ENCODE data around the gene NFIB.

The NFIB gene

DNA sequence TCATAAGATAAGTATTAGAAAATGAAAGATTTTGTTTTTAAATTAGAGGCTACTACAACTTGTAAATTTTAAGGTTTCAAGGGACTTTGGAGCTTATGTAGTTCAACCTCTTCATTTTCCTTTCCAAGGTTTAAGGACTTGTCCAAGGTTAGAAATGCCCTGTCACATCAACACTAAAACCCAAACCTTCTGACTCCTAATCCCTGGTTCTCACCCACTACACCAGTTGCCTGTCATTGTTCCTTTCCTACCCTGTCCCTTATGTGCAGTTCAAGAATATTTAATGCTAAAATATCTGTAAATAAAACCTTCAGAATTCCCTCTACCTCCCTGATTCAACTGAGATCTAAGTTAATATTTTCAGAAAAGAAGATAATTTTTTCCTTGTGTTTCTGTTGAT is 206.4 kb downstream of the NFIB start:
- no peak for DNase-seq (ENCODE audit: low read depth, low spot score)
- H3K4me3 ChIP-seq (ENCODE audit: low read length), result no peak overlapping the region

GRCh38 chr9:14106699-14107098 is 207.2 kb downstream of the NFIB start:
- H3K4me3 ChIP-seq (ENCODE audit: low read length), result no peak overlapping the region
- no peak for DNase-seq (ENCODE audit: low read depth, low spot score)

- DNase-seq (ENCODE audit: low read depth, low spot score), result no peak
- H3K4me3 ChIP-seq (ENCODE audit: low read length), result no peak overlapping the region
Measured at GRCh38 chr9:14104496-14104895, 209.4 kb downstream of the NFIB start.

DNA sequence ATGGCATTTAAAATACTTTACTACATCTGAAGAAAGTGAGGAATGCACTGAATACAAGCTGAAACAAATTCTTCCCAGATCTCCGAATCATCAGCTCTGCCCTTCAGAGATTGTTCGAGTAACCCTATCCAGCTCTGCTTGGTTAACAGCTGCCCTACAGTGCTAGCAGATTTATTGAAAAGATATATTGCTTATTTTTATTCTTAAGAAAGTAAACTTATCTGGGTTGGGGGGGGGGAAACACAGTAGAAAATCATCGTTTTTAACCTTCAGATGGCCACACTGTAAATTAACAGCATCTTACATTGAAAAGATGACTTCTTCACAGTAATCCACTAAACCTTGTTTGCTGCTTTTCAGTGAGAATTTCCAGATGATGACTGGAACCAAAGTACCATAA is 210.8 kb downstream of the NFIB start:
- H3K4me3 ChIP-seq (ENCODE audit: low read length), result no peak overlapping the region
- no peak for DNase-seq (ENCODE audit: low read depth, low spot score)

- no peak overlapping the region for H3K4me3 ChIP-seq (ENCODE audit: low read length)
- no peak for DNase-seq (ENCODE audit: low read depth, low spot score)
Measured at GRCh38 chr9:14099737-14100136, 214.2 kb downstream of the NFIB start.

DNA sequence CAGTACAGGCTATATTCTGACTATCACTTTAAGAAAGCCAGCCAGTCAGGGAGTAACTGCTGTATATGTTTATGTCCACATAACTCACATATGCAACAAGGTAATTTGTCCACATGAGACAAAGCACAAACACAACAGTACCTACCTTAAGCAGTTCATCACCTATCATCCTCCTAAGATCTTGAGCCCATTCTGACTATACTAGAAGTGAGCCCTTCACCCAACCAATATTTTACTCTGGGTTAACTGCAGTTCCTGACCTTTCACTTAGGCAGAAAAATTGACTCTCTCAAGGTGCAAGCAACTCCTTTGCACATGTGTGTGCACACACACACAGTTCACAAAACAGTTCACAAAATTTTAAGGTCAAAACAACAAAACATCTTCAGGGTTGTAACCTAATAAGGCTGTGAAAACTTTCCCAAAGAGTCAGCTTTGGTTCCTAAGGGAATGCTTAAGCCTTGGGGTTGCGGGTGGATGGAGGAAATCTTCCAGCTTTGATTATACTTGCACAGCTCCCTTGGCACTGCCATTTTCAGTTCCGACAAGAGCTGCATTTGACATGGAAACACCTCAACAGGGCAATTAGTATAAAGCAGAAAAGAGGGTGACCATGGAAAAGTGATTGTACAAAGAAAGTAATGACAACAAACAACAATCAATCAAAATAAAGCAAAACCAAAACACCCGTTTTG is 215.3 kb downstream of the NFIB start:
- no peak overlapping the region for H3K4me3 ChIP-seq (ENCODE audit: low read length)
- DNase-seq (ENCODE audit: low read depth, low spot score), result no peak

GRCh38 chr9:14097666-14098415 is 216.1 kb downstream of the NFIB start:
- no peak for DNase-seq (ENCODE audit: low read depth, low spot score)
- no peak overlapping the region for H3K4me3 ChIP-seq (ENCODE audit: low read length)

- no peak for DNase-seq (ENCODE audit: low read depth, low spot score)
Measured at GRCh38 chr9:14097215-14097614, 216.7 kb downstream of the NFIB start.

GRCh38 chr9:14096258-14096922 is 217.6 kb downstream of the NFIB start:
- no peak for DNase-seq (ENCODE audit: low read depth, low spot score)
- no peak overlapping the region for H3K4me3 ChIP-seq (ENCODE audit: low read length)

More at GRCh38 chr9:14097215-14097614, 216.7 kb downstream of the NFIB start:
- no peak overlapping the region for H3K4me3 ChIP-seq (ENCODE audit: low read length)

DNA sequence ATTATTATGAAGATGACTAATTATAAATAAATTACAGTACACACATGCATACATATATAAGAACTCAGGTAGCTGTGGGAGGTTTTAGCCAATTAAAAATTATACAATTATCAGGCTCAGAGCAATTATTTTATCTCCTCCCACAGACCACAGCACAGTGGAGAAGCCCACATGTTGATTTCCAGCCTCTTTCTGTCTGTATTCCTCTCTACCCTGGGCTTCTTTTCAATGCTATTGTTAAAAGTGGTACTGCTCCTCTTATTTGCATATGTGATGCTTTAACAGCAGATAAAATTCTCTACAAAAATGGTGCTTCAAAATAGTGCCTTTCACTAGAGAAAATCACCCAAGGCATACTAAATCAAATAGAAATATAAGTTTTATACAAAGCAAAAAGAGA is 218.7 kb downstream of the NFIB start:
- DNase-seq (ENCODE audit: low read depth, low spot score), result no peak
- H3K4me3 ChIP-seq (ENCODE audit: low read length), result no peak overlapping the region

DNA sequence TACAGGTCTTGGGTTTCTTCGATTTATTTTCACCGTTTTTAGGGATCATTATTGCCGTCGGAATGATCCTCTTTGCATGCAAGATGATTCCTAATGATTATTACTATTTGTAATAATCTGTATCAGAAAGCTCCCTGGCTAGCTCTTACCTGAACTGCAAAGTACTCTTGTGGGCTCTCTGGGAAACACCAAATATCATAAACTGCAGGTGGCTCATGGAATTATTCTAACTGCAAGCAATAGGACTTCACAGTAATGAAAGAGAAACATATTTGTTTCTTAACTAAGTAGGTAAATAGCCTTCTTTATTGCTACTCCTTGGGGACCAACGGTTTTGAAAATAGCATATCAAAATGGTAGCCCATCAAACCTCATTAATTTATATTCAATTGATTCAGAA is 219.4 kb downstream of the NFIB start:
- no peak overlapping the region for H3K4me3 ChIP-seq (ENCODE audit: low read length)
- no peak for DNase-seq (ENCODE audit: low read depth, low spot score)

DNA sequence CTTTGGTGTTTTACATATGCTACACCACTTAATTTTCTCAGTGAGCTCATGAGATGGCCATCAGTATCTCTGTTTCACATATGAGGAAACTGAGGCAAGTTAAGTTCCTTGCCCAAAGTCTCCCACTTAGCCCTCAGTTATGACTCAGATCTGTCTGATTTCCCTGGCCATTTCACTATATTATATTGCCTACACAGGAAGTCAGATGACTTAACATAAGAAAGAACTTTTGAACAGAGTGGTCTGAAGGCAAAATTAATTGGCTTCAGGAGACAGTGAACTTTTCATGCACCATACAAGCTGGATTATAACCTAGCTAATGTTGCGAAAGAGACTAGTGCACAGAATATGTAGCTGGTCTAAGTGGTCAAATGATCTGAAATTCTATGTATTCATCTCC is 221.6 kb downstream of the NFIB start:
- DNase-seq (ENCODE audit: low read depth, low spot score), result no peak

GRCh38 chr9:14089051-14089803 is 224.7 kb downstream of the NFIB start:
- no peak overlapping the region for H3K4me3 ChIP-seq (ENCODE audit: low read length)
- no peak for DNase-seq (ENCODE audit: low read depth, low spot score)

More for the DNA sequence above, 221.6 kb downstream of the NFIB start:
- no peak overlapping the region for H3K4me3 ChIP-seq (ENCODE audit: low read length)

DNA sequence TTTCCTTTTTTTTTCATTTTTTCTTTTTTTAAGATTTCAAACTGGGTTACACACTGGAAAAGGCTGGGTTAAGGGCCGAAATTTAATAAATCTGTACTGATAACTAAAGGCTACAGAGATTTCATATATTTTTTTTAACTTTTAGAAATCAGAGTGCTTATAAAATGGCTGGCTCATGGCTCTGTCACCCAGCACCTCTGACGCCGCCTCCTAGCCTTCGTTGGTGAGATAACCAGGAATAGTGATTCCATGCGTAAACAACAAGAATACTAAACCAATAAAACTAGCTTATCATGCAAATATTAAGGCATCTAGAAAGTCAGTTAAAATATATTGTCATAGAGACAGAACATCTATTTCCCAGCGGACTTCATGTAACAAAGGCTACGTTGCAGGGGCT is 226.4 kb downstream of the NFIB start:
- no peak overlapping the region for H3K4me3 ChIP-seq (ENCODE audit: low read length)
- DNase-seq (ENCODE audit: low read depth, low spot score), result no peak

- DNase-seq (ENCODE audit: low read depth, low spot score), result no peak
- H3K4me3 ChIP-seq (ENCODE audit: low read length), result no peak overlapping the region
Measured at GRCh38 chr9:14086495-14086894, 227.4 kb downstream of the NFIB start.

- no peak for DNase-seq (ENCODE audit: low read depth, low spot score)
- no peak overlapping the region for H3K4me3 ChIP-seq (ENCODE audit: low read length)
Measured at GRCh38 chr9:14085810-14086209, 228.1 kb downstream of the NFIB start.

- no peak for DNase-seq (ENCODE audit: low read depth, low spot score)
- H3K4me3 ChIP-seq (ENCODE audit: low read length), result no peak overlapping the region
Measured at GRCh38 chr9:14084867-14085266, 229.1 kb downstream of the NFIB start.

DNA sequence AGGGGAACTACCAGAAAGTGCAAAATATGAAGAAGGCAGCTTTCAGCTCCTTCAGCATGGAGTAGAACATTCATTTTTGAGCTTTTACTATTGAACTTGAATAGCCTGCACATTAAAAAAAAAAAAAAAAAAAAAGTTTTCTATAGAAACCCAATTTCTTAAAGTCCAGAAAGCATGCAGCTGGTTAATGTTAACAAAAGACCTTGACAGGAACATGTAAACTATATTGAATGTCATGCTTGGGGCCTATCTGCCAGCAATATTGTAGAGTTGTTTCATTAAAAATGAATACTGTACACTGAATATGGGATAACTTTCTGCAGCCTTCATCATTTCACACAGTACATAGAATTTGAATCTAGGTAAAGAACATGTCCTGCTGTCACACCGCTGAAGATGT is 230.6 kb downstream of the NFIB start:
- no peak for DNase-seq (ENCODE audit: low read depth, low spot score)
- no peak overlapping the region for H3K4me3 ChIP-seq (ENCODE audit: low read length)

- no peak for DNase-seq (ENCODE audit: low read depth, low spot score)
- H3K4me3 ChIP-seq (ENCODE audit: low read length), result no peak overlapping the region
Measured at GRCh38 chr9:14082732-14083131, 231.2 kb downstream of the NFIB start.

- no peak overlapping the region for H3K4me3 ChIP-seq (ENCODE audit: low read length)
- DNase-seq (ENCODE audit: low read depth, low spot score), result no peak
Measured at GRCh38 chr9:14081745-14082144, 232.2 kb downstream of the NFIB start.

Data from Jurkat, Clone E6-1 (cell line).